ENCODE measurements around the gene FOXD2.

Gene FOXD2

GRCh38 chr1:47407481-47407880 lies 30.4 kb upstream of the FOXD2 start:
- no peak for DNase-seq (ENCODE audit: extremely low read depth, low read depth)
- TF ChIP-seq CTCF (IDR thresholded peaks at IDR 0.05; ENCODE audit: low read depth, low read length): no peak

GRCh38 chr1:47409311-47410067 lies 28.4 kb upstream of the FOXD2 start:
- no peak for TF ChIP-seq CTCF (IDR thresholded peaks at IDR 0.05; ENCODE audit: low read depth, low read length)
- no peak for DNase-seq (ENCODE audit: extremely low read depth, low read depth)

- TF ChIP-seq CTCF (IDR thresholded peaks at IDR 0.05; ENCODE audit: low read depth, low read length): no peak
- no peak for DNase-seq (ENCODE audit: extremely low read depth, low read depth)
Observed at GRCh38 chr1:47410068-47410455, 27.8 kb upstream of the FOXD2 start.

GRCh38 chr1:47411436-47411835 lies 26.4 kb upstream of the FOXD2 start:
- TF ChIP-seq CTCF (IDR thresholded peaks at IDR 0.05; ENCODE audit: low read depth, low read length): no peak

GRCh38 chr1:47412437-47412836 lies 25.4 kb upstream of the FOXD2 start:
- TF ChIP-seq CTCF (IDR thresholded peaks at IDR 0.05; ENCODE audit: low read depth, low read length): no peak
- DNase-seq (ENCODE audit: extremely low read depth, low read depth): no peak

More at GRCh38 chr1:47411436-47411835, 26.4 kb upstream of the FOXD2 start:
- DNase-seq (ENCODE audit: extremely low read depth, low read depth): no peak

GRCh38 chr1:47415728-47416318 lies 22.0 kb upstream of the FOXD2 start, which contains the start of gene FOXE3:
Gene FOXE3 (plus strand): TSS chr1:47416285. CDS start chr1:47416316, 31 bp downstream.
- TF ChIP-seq CTCF (IDR thresholded peaks at IDR 0.05; ENCODE audit: low read depth, low read length): no peak
- DNase-seq (ENCODE audit: extremely low read depth, low read depth): no peak
